Progenitor cell of endocrine pancreas (in vitro differentiated cells): ENCODE measurements around the gene ANKMY1. TPM values are rescaled to one million over a fixed set of nuclear protein-coding genes. Genes with fewer than 3 reads are reported as not detected.

Experiments used
- DNase-seq: peaks from one replicate; pipeline ENCODE4 v3.0.0; 2021; ENCODE audit warnings: low spot score; ENCODE audit not compliant: unreplicated experiment
- H3K27ac Mint-ChIP-seq: 2 replicates; pipeline ENCODE4 v1.8.0; 2021; ENCODE audit warnings: mild to moderate bottlenecking, moderate library complexity, mixed read lengths
- H3K27me3 Mint-ChIP-seq: 2 replicates; pipeline ENCODE4 v1.8.0; 2021; ENCODE audit warnings: mixed read lengths
- H3K36me3 Mint-ChIP-seq: 2 replicates; pipeline ENCODE4 v1.8.0; 2022; ENCODE audit warnings: mixed read lengths; ENCODE audit not compliant: insufficient read depth
- H3K4me1 Mint-ChIP-seq: 2 replicates; pipeline ENCODE4 v1.8.0; 2021; ENCODE audit warnings: low read depth, mixed read lengths
- H3K4me3 Mint-ChIP-seq: 2 replicates; pipeline ENCODE4 v1.8.0; 2021; ENCODE audit warnings: low read depth, mild to moderate bottlenecking, moderate library complexity, mixed read lengths
- H3K9me3 Mint-ChIP-seq: 2 replicates; pipeline ENCODE4 v1.8.0; 2021; ENCODE audit warnings: low read depth, mixed read lengths
- total RNA-seq: library from RNA; stranded (reverse); gene quantifications from 2 replicates; pipeline ENCODE4 v1.2.1, GENCODE V29; 2021
- TF ChIP-seq, protein P1 (sequence below): fragments of 200-600 bp; sonication (generic); IDR thresholded peaks from one replicate; pipeline ENCODE4 v1.5.0; 2021; ENCODE audit warnings: antibody characterized with exemption, mild to moderate bottlenecking; ENCODE audit not compliant: unreplicated experiment

The ANKMY1 gene
- total RNA-seq, 1 donor from 2014 or later, result 29.2 TPM

DNA sequence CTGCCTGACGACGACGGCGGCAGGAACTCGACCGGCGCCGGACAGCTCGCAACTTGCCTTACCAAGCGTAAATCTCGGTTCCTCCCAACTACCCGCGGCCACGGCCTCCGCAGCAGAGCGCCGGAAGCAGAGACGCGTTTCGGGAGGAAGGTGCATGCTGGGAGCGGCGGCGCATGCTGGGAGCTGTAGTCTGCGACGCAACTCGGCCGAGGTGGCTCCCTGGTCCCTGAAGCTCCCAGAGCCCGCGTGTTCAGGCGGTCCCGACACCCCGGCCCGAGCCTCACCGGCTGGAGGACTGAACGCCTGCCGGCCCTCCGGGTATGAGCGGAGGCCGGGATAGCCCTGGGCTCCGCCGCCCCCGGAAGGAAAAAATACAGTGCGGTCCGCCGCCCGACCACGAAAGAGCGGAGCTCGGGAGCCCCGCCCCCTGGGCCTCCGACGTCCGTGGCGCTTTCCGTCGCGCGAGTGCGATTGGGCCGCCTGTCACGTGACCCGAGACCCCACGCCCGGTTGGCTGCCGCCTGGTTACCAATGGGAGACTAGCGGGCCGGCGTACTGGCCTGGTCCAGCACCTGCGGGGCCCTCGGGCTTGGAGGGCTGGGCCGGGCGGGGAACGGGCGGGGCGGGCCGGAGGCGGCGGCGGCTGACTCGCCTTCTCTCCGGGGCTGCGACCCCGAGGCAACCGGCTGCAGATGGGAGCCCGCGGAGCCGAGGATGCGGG is 28.6 kb upstream of the ANKMY1 start, which contains the start of gene CAPN10:
Gene CAPN10, plus strand, starts transcription at position 537 of the 721 bp plus-strand sequence. Its CDS starts 178 bp downstream, at position 715.
- Mint-ChIP-seq H3K27me3 (no peaks in the 10 kb centered on the region), H3K36me3 (peaks cover 4% of the 10 kb centered on the region), H3K4me3 (peak within 1 kb of the TSS; percentile 93), H3K27ac (peak within 1 kb of the TSS; percentile 95), H3K4me1 (peaks cover 23% of the 10 kb centered on the region), H3K9me3 (no peaks in the 10 kb centered on the region)
- DNase-seq, result peak; percentile 96
- TF ChIP-seq, protein P1, sequence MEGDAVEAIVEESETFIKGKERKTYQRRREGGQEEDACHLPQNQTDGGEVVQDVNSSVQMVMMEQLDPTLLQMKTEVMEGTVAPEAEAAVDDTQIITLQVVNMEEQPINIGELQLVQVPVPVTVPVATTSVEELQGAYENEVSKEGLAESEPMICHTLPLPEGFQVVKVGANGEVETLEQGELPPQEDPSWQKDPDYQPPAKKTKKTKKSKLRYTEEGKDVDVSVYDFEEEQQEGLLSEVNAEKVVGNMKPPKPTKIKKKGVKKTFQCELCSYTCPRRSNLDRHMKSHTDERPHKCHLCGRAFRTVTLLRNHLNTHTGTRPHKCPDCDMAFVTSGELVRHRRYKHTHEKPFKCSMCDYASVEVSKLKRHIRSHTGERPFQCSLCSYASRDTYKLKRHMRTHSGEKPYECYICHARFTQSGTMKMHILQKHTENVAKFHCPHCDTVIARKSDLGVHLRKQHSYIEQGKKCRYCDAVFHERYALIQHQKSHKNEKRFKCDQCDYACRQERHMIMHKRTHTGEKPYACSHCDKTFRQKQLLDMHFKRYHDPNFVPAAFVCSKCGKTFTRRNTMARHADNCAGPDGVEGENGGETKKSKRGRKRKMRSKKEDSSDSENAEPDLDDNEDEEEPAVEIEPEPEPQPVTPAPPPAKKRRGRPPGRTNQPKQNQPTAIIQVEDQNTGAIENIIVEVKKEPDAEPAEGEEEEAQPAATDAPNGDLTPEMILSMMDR, result no peak

DNA sequence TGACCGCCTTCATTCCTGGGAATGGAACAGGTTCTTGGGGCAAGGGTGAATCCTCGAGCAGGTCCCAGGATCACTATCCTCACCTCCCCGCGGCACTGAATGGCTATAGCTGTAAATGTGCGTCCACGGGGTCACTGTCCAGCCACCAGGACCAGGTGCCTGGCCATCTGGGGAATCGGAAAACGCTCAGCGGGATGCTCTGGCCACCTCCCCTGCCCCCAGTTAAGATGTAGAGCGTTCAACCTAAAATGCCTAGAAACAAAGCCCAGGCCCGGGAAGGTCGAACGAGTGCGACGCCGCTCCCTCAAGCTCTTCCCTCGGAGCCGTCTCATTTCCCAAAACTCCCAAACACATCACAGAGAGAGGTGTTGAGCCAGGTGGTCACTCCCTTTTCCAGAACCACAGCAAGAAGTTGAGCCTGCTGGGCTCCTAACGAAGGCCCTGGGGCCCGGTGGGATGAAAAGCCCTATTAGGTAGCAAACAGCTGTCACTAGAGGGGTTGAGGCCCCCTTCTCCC is 28.0 kb upstream of the ANKMY1 start:
- H3K9me3 Mint-ChIP-seq, result no peaks in the 10 kb centered on the region
- H3K27ac Mint-ChIP-seq, result peak overlapping the region; percentile 95
- TF ChIP-seq, protein P1, result no peak
- DNase-seq, result no peak
- peaks cover 23% of the 10 kb centered on the region for H3K4me1 Mint-ChIP-seq
- H3K4me3 Mint-ChIP-seq, result peak overlapping the region; percentile 93
- no peaks in the 10 kb centered on the region for H3K27me3 Mint-ChIP-seq
- peaks cover 7% of the 10 kb centered on the region for H3K36me3 Mint-ChIP-seq

- Mint-ChIP-seq H3K4me3 (peak overlapping the region; percentile 93), H3K27me3 (no peaks in the 10 kb centered on the region), H3K4me1 (peaks cover 24% of the 10 kb centered on the region), H3K9me3 (no peaks in the 10 kb centered on the region), H3K36me3 (peaks cover 7% of the 10 kb centered on the region), H3K27ac (peak overlapping the region; percentile 29)
- no peak for DNase-seq
- TF ChIP-seq, protein P1, result no peak
Observed at GRCh38 chr2:240585101-240585500, 27.3 kb upstream of the ANKMY1 start.

DNA sequence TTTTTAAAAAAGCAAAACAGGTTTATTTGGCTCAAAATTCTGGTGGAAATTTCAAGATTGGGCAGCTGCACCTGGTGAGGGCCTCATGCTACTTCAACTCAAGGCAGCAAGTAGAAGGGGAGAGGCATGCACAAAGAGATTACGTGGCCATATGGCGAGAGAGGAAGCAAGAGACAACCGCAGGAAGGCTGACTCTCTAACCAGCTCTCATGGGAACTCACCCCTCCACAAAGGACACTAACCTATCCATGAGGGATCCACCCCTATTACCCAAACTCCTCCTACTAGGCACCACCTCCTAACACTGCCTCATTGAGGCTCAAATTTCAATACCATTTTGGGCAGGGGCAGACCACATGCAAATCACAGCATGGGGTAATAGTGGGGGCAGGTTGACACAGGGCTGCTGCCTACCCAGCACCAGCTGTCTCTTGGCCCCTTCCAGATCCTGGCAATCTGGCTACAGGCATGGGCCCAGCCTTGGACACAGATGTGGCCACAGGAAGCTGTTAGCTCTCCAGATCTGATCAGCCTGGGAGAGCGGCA is 26.8 kb upstream of the ANKMY1 start:
- TF ChIP-seq, protein P1, result no peak
- Mint-ChIP-seq H3K36me3 (peaks cover 7% of the 10 kb centered on the region), H3K9me3 (no peaks in the 10 kb centered on the region), H3K27me3 (no peaks in the 10 kb centered on the region), H3K4me1 (peaks cover 26% of the 10 kb centered on the region), H3K4me3 (peak overlapping the region; percentile 93), H3K27ac (peak overlapping the region; percentile 29)
- DNase-seq, result no peak

DNA sequence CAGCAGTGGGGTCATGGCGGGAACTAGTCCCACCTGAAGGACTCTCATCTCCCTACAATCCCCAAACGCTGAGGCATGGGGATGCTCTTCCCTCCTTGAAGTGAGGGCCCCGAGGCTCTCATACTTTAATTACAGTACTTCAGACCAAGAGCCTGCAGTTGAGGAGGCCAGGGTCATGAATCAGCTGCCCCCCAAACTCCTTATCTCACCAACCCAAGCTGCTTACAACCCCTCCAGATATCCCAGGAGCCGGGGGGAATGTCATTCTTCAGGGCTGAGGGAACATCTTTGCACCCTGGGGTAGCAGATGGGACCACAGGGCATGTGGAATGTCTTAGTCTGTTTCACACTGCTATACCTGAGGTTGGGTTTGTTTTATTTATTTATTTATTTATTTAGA is 26.0 kb upstream of the ANKMY1 start:
- DNase-seq, result no peak
- Mint-ChIP-seq H3K9me3 (no peaks in the 10 kb centered on the region), H3K27ac (no peak overlapping the region), H3K36me3 (peaks cover 7% of the 10 kb centered on the region), H3K4me3 (no peak overlapping the region), H3K4me1 (peaks cover 26% of the 10 kb centered on the region), H3K27me3 (no peaks in the 10 kb centered on the region)
- TF ChIP-seq, protein P1, result no peak
